Suprapubic skin (tissue), 4 donors: Measurements from ENCODE around the gene ABCD3.
"Not testable (repeated sequence)": the region's sequence is repeated elsewhere in the genome, so short reads cannot be mapped to it uniquely, and the experiment has no call there.

Experiments used
- EP300 ChIP-seq: sonication (generic); formaldehyde crosslinking; IDR thresholded peaks from one replicate; pipeline ENCODE4 v1.6.1; 2017; ENCODE audit warnings: antibody characterized with exemption
- POLR2AphosphoS5 ChIP-seq, 3 donors: sonication (generic); formaldehyde crosslinking; IDR thresholded peaks; one replicate each; pipeline ENCODE4 v1.6.1; 2017; ENCODE audit warnings: antibody characterized with exemption in 3 of 3
- TF ChIP-seq, protein P1 (sequence below), 2 donors: fragments of 200-600 bp in 1 of 2; fragments of 450-650 bp in 1 of 2; sonication (generic) in 1 of 2; IDR thresholded peaks; one replicate each; pipeline ENCODE4 v1.5.1; 2016 to 2019; ENCODE audit warnings: antibody characterized with exemption in 2 of 2, mild to moderate bottlenecking in 1 of 2, moderate library complexity in 1 of 2

DNA sequence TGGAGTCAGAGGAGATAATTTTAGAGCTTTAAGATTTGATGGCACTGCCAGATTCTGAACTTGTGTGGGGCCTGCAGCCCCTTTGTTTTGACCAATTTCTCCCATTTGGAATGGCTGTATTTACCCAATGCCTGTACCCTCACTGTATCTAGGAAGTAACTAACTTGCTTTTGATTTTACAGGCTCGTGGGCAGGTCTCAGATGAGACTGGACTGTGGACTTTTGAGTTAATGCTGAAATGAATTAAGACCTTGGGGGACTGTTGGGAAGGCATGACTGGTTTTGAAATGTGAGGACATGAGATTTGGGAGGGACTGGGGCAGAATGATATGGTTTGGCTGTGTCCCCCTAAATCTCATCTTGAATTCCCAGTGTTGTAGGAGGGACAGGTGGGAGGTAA is 11.9 kb downstream of the ABCD3 start:
- TF ChIP-seq, protein P1, sequence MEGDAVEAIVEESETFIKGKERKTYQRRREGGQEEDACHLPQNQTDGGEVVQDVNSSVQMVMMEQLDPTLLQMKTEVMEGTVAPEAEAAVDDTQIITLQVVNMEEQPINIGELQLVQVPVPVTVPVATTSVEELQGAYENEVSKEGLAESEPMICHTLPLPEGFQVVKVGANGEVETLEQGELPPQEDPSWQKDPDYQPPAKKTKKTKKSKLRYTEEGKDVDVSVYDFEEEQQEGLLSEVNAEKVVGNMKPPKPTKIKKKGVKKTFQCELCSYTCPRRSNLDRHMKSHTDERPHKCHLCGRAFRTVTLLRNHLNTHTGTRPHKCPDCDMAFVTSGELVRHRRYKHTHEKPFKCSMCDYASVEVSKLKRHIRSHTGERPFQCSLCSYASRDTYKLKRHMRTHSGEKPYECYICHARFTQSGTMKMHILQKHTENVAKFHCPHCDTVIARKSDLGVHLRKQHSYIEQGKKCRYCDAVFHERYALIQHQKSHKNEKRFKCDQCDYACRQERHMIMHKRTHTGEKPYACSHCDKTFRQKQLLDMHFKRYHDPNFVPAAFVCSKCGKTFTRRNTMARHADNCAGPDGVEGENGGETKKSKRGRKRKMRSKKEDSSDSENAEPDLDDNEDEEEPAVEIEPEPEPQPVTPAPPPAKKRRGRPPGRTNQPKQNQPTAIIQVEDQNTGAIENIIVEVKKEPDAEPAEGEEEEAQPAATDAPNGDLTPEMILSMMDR (IDR thresholded peaks at IDR 0.05) = not testable (repeated sequence)
- TF ChIP-seq POLR2AphosphoS5 (IDR thresholded peaks at IDR 0.05); EP300: not testable (repeated sequence)
